HG03103 (cell line): Measurements from ENCODE around the gene ART1.

Source experiments
- ATAC-seq: cut with Tn5 transposase; IDR thresholded peaks from one replicate; pipeline ENCODE4 v1.9.1; 2021; ENCODE audit warnings: low read depth; ENCODE audit not compliant: unreplicated experiment

ART1 gene

GRCh38 chr11:3664032-3664630 is 19.2 kb downstream of the ART1 start:
- ATAC-seq = no peak

- no peak for ATAC-seq
These were observed 20.6 kb downstream of the ART1 start for GRCh38 chr11:3665336-3666022.

GRCh38 chr11:3666023-3666530 is 21.1 kb downstream of the ART1 start:
- ATAC-seq = no peak

- ATAC-seq = no peak
These were observed 22.5 kb downstream of the ART1 start for GRCh38 chr11:3667149-3668035.

GRCh38 chr11:3669128-3669527 is 24.2 kb downstream of the ART1 start:
- ATAC-seq = no peak

GRCh38 chr11:3669742-3670183 is 24.8 kb downstream of the ART1 start:
- no peak for ATAC-seq

- no peak for ATAC-seq
These were observed 26.7 kb downstream of the ART1 start, which contains the start of gene CHRNA10 for GRCh38 chr11:3671334-3672254. Gene CHRNA10 (minus strand): TSS chr11:3671384. CDS start chr11:3671312, 72 bp downstream.

- ATAC-seq = no peak
These were observed 29.3 kb downstream of the ART1 start for GRCh38 chr11:3674189-3674588.

GRCh38 chr11:3675971-3676370 is 31.0 kb downstream of the ART1 start:
- no peak for ATAC-seq

- no peak for ATAC-seq
These were observed 34.1 kb downstream of the ART1 start for GRCh38 chr11:3679077-3679476.

- ATAC-seq = no peak
These were observed 38.1 kb downstream of the ART1 start for GRCh38 chr11:3683039-3683438.

- ATAC-seq = no peak
These were observed 39.3 kb downstream of the ART1 start for GRCh38 chr11:3684129-3684818.

GRCh38 chr11:3684819-3685172 is 39.9 kb downstream of the ART1 start:
- ATAC-seq = no peak

GRCh38 chr11:3685923-3686322 is 41.0 kb downstream of the ART1 start:
- ATAC-seq = no peak

- no peak for ATAC-seq
These were observed 41.8 kb downstream of the ART1 start for GRCh38 chr11:3686751-3687150.

- no peak for ATAC-seq
These were observed 55.5 kb downstream of the ART1 start for GRCh38 chr11:3700410-3700809.

GRCh38 chr11:3700910-3701309 is 56.0 kb downstream of the ART1 start:
- ATAC-seq = no peak

- no peak for ATAC-seq
These were observed 58.5 kb downstream of the ART1 start for GRCh38 chr11:3703383-3703782.

- no peak for ATAC-seq
These were observed 62.2 kb downstream of the ART1 start for GRCh38 chr11:3707176-3707575.

GRCh38 chr11:3709977-3710376 is 65.0 kb downstream of the ART1 start:
- no peak for ATAC-seq
